Activated naive CD8-positive, alpha-beta T cell treated with anti-CD3 and anti-CD28 coated beads, Interleukin-2, amount 50 U/mL, for 24 hours (primary cell): ENCODE results near the gene GLOD5.

Source experiments
- ATAC-seq: fragments of 150-1000 bp; cut with Tn5 transposase; one replicate; pipeline ENCODE4 v1.10.0; 2021
- DNase-seq: peaks from one replicate; pipeline ENCODE4 v3.0.0; 2021
- H3K27ac Mint-ChIP-seq: one replicate; pipeline ENCODE4 v1.8.0; 2021; ENCODE audit warnings: mild to moderate bottlenecking, mixed read lengths
- H3K27me3 Mint-ChIP-seq: one replicate; pipeline ENCODE4 v1.8.0; 2021; ENCODE audit warnings: mixed read lengths
- H3K36me3 Mint-ChIP-seq: one replicate; pipeline ENCODE4 v1.8.0; 2021; ENCODE audit warnings: low read depth, mixed read lengths
- H3K4me1 Mint-ChIP-seq: one replicate; pipeline ENCODE4 v1.8.0; 2021; ENCODE audit warnings: mixed read lengths
- H3K4me3 Mint-ChIP-seq: one replicate; pipeline ENCODE4 v1.8.0; 2021; ENCODE audit warnings: mild to moderate bottlenecking, moderate library complexity, mixed read lengths
- H3K9me3 Mint-ChIP-seq: one replicate; pipeline ENCODE4 v1.8.0; 2021; ENCODE audit warnings: mixed read lengths

The GLOD5 gene

DNA sequence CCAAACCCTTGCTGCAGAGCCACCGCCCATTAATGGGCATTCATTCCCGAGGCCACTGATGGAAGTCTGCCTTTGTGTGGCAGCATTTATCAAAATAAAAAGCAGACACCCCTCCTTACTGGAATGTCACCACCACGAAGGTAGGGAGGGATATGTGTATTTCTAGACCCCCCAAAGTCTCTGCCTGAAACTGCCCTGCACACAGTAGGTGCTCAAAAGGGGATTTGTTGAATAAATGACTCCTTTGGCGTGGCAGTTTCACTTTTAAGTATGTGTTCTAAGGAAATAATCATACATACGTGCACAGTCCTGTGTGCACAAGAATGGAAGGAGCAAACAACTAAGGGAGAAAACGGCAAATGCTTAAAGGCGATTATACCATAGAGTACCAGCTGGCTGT, 23.6 kb upstream of the GLOD5 start:
- H3K4me1 Mint-ChIP-seq = peaks cover 20% of the 10 kb centered on the region
- H3K9me3 Mint-ChIP-seq = no peaks in the 10 kb centered on the region
- H3K27ac Mint-ChIP-seq = peak overlapping the region; percentile 98
- peak overlapping the region; percentile 99 for H3K4me3 Mint-ChIP-seq
- ATAC-seq (no peak), DNase-seq (no peak)
- H3K27me3 Mint-ChIP-seq = no peaks in the 10 kb centered on the region
- no peaks in the 10 kb centered on the region for H3K36me3 Mint-ChIP-seq

DNA sequence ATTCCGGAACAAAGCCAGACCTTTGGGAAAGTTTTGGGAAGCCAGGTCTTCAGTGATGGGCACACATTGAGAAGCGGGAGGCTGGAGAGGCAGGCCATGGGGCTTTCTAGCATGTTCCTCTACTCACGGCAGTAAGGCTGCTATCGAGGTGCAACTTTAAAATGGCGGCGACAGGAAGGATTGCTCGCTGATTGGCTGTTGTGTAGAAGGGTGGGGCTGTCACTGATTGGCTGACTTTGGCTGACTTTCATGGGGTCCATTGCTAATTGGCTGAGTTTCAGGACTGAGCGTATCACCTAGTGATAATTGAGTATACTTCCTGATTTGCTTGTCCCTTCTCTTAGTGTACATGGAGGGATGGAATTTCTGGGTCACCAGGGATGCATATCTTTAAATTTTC, 19.7 kb upstream of the GLOD5 start:
- Mint-ChIP-seq H3K27ac (no peak overlapping the region), H3K36me3 (no peaks in the 10 kb centered on the region), H3K9me3 (no peaks in the 10 kb centered on the region), H3K4me3 (no peak overlapping the region), H3K27me3 (no peaks in the 10 kb centered on the region), H3K4me1 (peaks cover 10% of the 10 kb centered on the region)
- no peak for DNase-seq
- no peak for ATAC-seq

DNA sequence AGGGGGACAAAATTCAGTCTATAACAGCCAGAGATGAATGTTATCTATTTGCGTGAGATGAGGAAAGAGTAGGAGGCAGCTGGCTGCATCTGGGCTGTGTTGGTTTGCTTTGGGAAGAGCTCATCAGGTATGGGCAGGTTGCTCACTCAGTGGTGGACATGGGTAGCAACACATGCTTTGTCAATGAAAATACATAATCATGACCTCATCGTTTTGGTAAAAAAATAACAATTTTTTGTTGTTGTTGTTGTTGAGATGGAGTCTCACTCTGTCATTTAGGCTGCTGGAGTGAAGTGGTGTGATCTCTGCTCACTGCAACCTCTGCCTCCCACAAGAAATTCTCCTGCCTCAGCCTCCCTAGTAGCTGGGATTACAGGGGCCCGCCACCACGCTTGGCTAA, 16.3 kb upstream of the GLOD5 start:
- no peaks in the 10 kb centered on the region for H3K9me3 Mint-ChIP-seq
- H3K27ac Mint-ChIP-seq = no peak overlapping the region
- DNase-seq (no peak), ATAC-seq (no peak)
- H3K36me3 Mint-ChIP-seq = no peaks in the 10 kb centered on the region
- H3K4me1 Mint-ChIP-seq = no peaks in the 10 kb centered on the region
- H3K4me3 Mint-ChIP-seq = no peak overlapping the region
- H3K27me3 Mint-ChIP-seq = no peaks in the 10 kb centered on the region

DNA sequence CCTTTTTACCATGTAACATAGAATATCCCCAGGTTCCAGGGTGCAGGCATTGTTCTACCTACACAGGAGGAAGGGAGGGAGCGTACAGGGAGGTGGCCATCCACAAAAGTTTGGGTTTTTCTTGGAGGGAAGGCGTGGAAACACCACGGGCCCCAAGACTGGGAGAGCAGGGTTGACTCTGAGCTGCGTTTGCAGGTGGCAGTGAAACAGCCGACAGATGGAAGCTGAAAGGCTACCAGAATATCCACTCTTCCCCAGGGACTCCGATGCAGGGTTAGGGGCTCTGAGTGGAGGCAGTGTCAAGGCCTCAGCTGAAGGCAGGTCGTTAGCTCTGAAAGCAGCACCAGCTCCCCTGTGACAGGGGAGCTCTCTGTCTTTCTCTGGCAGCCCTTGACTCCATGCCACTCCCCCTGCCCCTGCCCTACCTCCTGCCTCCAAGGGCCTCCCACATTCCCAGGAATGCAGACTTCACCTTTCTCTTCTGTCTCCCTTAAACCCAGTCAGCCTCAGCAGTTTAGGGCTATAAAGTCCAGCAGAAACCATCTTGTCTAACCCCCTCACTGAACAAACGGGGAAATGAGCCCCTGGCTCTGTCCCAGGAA, 14.0 kb upstream of the GLOD5 start:
- Mint-ChIP-seq H3K9me3 (no peaks in the 10 kb centered on the region), H3K4me3 (no peak overlapping the region), H3K36me3 (no peaks in the 10 kb centered on the region), H3K27ac (no peak overlapping the region), H3K4me1 (peaks cover 5% of the 10 kb centered on the region), H3K27me3 (no peaks in the 10 kb centered on the region)
- DNase-seq (no peak), ATAC-seq (no peak)

DNA sequence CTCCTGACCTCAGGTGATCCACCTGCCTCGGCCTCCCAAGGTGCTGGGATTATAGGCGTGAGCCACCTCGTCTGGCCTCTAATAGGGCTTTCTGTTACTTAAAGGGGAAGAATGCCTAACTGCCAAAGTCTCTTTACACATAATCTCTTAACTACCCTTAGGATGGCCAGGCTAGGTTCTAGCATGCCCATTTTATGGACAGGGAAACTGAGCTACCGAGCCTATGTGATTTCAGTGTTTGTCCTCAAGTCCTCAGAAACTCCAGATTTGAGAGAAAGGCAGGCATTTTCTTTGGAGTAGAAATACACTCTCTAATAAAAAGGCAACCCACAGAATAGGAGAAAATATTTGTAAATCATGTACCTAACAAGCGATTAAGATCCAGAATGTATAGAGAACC, 12.4 kb upstream of the GLOD5 start:
- Mint-ChIP-seq H3K9me3 (no peaks in the 10 kb centered on the region), H3K27me3 (no peaks in the 10 kb centered on the region), H3K4me1 (peaks cover 5% of the 10 kb centered on the region), H3K27ac (no peak overlapping the region), H3K4me3 (no peak overlapping the region), H3K36me3 (no peaks in the 10 kb centered on the region)
- DNase-seq (no peak), ATAC-seq (no peak)

DNA sequence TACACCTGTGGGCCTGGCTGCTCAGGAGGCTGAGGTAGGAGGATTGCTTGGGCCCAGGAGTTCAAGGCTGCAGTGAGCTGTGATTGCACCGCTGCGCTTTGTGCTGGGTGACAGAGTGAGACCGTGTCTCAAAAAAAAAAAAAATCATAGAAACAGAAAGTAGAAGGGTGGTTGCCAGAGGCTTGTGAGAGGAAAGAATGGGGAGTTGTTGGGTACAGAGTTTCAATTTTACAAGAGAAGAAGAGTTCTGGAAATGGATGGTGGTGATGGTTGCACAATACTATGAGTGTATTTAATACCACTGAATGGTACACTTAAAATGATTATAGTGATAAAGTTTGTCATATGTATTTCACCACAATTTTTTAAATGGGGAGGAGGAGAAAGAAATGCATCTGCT, 10.2 kb upstream of the GLOD5 start:
- H3K9me3 Mint-ChIP-seq = no peaks in the 10 kb centered on the region
- DNase-seq = no peak
- ATAC-seq = peak; percentile 66
- no peak overlapping the region for H3K27ac Mint-ChIP-seq
- H3K36me3 Mint-ChIP-seq = no peaks in the 10 kb centered on the region
- H3K4me1 Mint-ChIP-seq = peaks cover 5% of the 10 kb centered on the region
- no peak overlapping the region for H3K4me3 Mint-ChIP-seq
- H3K27me3 Mint-ChIP-seq = no peaks in the 10 kb centered on the region

DNA sequence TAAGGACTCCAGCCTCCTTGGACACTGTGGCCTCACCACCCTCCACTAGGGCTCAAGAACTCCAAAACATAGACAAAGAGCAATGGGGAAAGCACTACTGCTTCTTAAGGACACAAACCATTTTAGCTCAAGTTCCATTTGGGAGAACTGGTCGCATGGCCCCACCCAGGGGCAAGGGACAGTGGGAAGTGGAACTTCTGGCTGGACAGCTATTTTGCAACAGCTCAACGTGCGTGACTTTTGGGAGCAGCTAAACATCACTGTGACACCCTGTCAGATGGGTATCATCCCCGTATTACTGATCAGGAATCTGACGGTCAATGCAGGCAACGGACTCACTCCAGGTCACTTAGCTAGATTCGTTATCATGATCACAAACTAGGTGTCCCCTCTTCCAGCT, 9.0 kb upstream of the GLOD5 start:
- Mint-ChIP-seq H3K4me3 (no peak overlapping the region), H3K27me3 (no peaks in the 10 kb centered on the region), H3K9me3 (no peaks in the 10 kb centered on the region), H3K36me3 (no peaks in the 10 kb centered on the region), H3K27ac (no peak overlapping the region), H3K4me1 (peaks cover 5% of the 10 kb centered on the region)
- ATAC-seq (no peak), DNase-seq (no peak)

DNA sequence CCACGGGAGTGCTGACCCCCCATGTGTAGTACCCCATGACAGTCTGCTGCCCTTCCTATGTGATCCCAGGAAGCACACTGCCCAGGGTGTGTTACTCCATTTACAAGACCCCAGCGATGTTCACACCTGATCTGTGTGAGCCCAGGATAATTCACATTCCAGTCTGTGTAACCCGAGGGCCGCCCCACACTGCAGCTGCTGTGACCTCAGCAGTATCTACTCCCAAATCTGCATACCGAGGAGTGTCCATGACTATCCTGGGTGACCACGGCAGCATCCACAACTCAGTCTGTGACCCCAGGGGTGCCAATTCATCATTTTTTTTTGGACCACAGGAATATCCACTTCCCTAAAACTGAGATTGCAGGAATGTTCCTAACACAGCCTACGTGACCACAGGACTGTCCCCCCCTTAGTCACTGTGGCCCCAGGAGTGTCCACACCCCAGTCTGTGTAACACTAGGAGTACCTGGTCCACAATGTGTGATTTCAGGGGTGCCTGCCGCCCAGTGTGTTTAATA, 7.8 kb upstream of the GLOD5 start:
- Mint-ChIP-seq H3K4me1 (peaks cover 5% of the 10 kb centered on the region), H3K4me3 (no peak overlapping the region), H3K27ac (no peak overlapping the region), H3K36me3 (no peaks in the 10 kb centered on the region), H3K9me3 (no peaks in the 10 kb centered on the region), H3K27me3 (no peaks in the 10 kb centered on the region)
- ATAC-seq (no peak), DNase-seq (no peak)

DNA sequence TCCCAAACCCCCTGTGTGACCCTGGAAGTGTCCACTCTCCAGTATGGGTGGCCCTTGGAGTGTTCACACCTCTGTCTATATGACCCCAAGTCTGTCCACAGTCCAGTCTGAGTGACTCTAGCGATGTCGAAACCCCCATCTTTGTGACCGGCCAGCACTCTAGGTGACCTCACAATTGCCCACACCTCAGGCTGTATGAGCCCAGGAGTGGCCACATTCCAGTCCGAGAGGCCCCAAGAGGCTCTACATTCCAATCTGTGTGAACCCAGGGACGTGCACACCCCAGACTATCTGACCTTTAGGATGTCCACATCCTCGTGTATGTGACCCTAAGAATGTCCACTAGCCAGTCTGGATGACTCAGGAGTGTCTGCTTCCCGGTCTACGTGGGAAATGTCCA, 7.3 kb upstream of the GLOD5 start:
- H3K9me3 Mint-ChIP-seq = no peaks in the 10 kb centered on the region
- no peaks in the 10 kb centered on the region for H3K27me3 Mint-ChIP-seq
- peaks cover 5% of the 10 kb centered on the region for H3K4me1 Mint-ChIP-seq
- ATAC-seq = no peak
- H3K36me3 Mint-ChIP-seq = no peaks in the 10 kb centered on the region
- DNase-seq = no peak
- H3K27ac Mint-ChIP-seq = no peak overlapping the region
- H3K4me3 Mint-ChIP-seq = no peak overlapping the region

DNA sequence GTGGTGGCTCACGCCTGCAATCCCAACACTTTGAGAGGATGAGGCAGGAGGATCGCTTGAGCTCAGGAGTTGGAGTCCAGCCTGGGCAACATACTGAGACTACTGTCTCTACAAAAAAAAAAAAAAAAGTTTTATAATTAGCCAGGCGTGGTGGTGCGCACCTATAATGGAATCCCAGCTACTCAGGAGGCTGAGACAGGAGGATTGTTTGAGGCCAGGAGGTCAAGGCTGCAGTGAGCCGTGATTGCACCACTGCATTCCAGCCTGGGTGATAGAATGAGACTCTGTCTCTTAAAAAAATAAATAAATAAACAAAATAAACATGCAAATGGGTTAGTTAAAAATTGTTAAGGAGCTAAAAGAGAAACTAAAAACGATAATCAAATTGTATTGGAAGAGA, 7.7 kb downstream of the GLOD5 start:
- no peak for ATAC-seq
- H3K36me3 Mint-ChIP-seq = no peaks in the 10 kb centered on the region
- no peak for DNase-seq
- no peaks in the 10 kb centered on the region for H3K9me3 Mint-ChIP-seq
- no peaks in the 10 kb centered on the region for H3K27me3 Mint-ChIP-seq
- no peaks in the 10 kb centered on the region for H3K4me1 Mint-ChIP-seq
- no peak overlapping the region for H3K4me3 Mint-ChIP-seq
- H3K27ac Mint-ChIP-seq = no peak overlapping the region

DNA sequence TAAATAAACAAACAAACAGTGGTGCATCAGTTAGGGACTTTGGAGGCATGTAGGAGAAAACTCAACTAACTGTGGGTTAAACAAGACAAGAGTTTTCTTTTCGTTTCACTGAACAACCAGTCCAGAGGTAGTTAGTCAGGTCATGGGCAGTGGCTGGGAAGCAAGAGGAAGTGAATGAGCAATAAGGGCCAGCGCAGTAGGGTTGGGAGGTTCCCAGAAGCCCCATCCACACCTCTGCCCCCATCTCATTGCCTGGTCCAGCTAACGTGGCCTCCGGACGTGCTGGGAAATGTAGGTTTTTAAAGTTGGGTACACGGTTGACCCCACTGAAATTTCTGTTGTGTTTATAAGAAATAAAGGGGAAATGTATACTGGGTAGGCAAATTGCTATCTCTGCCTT, 8.7 kb downstream of the GLOD5 start:
- no peak overlapping the region for H3K27ac Mint-ChIP-seq
- ATAC-seq (no peak), DNase-seq (no peak)
- no peaks in the 10 kb centered on the region for H3K4me1 Mint-ChIP-seq
- H3K9me3 Mint-ChIP-seq = no peaks in the 10 kb centered on the region
- no peaks in the 10 kb centered on the region for H3K27me3 Mint-ChIP-seq
- no peaks in the 10 kb centered on the region for H3K36me3 Mint-ChIP-seq
- no peak overlapping the region for H3K4me3 Mint-ChIP-seq

DNA sequence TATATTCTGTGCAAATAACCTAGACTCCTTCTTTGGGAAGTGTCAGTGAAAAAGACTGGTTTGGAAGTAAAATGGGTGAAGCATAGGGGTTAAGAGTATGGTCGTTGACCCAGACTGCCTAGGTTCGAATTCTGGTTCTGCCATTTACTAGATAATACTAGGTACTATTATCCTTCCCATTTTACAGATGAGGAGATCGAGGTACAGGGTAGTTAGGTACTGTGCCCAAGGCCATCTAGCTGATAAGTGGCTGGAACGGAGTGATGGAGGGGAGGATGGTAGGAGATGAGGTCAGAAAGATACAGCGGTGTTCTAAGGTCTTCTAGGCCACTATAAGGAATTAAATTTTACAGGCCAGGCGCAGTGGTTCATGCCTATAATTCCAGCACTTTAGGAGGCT, 11.1 kb downstream of the GLOD5 start:
- no peak overlapping the region for H3K27ac Mint-ChIP-seq

DNA sequence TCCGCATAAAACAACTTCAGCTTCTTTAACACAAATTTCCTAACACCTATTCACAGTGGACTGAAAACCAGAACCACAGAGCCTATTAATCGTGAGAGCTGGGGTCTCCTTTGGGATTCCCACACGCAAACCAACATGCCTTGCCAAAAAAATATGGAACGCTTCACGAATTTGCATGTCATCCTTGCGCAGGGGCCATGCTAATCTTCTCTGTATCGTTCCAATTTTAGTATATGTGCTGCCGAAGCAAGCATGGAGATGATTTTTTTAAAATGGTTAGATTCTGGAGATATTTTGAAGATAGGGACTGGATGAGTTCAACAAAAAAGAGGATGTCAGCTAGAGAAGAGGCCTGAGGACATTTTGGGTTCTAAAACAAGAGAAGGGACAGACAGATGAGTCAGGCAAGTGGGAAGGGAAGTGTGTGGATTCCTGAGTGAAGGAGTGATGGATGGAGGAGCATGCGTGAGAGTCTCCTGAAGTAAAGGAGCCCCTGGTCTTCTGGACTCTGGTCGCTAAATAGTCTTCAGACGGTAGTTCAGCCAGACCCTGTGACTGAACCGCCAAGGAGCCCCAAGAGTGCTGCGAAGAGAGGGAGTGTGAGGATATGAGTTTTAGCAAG, 15.4 kb downstream of the GLOD5 start:
- ATAC-seq (no peak), DNase-seq (no peak)
- no peaks in the 10 kb centered on the region for H3K36me3 Mint-ChIP-seq
- H3K27ac Mint-ChIP-seq = no peak overlapping the region
- H3K27me3 Mint-ChIP-seq = no peaks in the 10 kb centered on the region
- H3K4me3 Mint-ChIP-seq = no peak overlapping the region
- no peaks in the 10 kb centered on the region for H3K4me1 Mint-ChIP-seq
- no peaks in the 10 kb centered on the region for H3K9me3 Mint-ChIP-seq

More for the DNA sequence above, 11.1 kb downstream of the GLOD5 start:
- ATAC-seq (no peak), DNase-seq (no peak)
- no peaks in the 10 kb centered on the region for H3K4me1 Mint-ChIP-seq
- no peaks in the 10 kb centered on the region for H3K9me3 Mint-ChIP-seq
- no peaks in the 10 kb centered on the region for H3K36me3 Mint-ChIP-seq
- H3K27me3 Mint-ChIP-seq = no peaks in the 10 kb centered on the region
- H3K4me3 Mint-ChIP-seq = no peak overlapping the region

DNA sequence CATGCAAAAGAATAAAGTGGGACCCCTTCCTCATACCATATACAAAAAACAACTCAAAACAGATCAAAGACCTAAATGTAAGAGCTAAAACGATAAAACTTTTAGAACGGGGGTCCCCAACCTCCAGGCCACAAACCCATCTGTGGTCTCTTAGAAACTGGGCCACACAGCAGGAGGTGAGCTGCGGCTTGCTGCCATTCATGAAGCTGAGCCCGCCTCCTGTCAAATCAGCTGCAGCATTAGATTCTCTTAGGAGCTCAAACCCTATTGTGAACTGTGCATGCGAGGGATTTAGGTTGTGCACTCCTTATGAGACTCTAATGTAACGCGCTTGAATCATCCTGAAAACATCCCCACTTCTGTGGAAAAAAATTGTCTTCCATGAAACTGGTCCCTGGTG, 17.9 kb downstream of the GLOD5 start:
- Mint-ChIP-seq H3K4me3 (no peak overlapping the region), H3K27ac (no peak overlapping the region), H3K9me3 (no peaks in the 10 kb centered on the region), H3K36me3 (no peaks in the 10 kb centered on the region), H3K27me3 (no peaks in the 10 kb centered on the region), H3K4me1 (no peaks in the 10 kb centered on the region)
- ATAC-seq = no peak
- no peak for DNase-seq

DNA sequence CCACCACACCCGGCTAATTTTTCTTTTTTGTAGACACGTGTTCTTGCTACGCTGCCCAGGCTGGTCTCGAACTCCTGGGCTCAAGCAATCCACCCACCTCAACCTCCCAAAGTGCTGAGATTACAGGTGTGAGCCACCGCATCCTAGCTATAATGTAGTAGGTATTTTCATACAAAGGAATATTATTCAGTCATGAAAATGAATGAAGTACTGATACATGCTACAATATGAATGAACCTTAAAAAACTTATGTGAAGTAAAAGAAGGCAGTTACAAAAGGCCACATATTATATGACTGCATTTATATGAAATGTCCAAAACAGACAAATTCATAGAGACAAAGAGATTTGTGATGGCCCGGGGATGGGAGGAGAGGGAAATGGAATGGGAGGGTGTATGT, 20.2 kb downstream of the GLOD5 start:
- Mint-ChIP-seq H3K27ac (no peak overlapping the region), H3K9me3 (no peaks in the 10 kb centered on the region), H3K27me3 (no peaks in the 10 kb centered on the region), H3K36me3 (no peaks in the 10 kb centered on the region), H3K4me1 (no peaks in the 10 kb centered on the region), H3K4me3 (no peak overlapping the region)
- DNase-seq (no peak), ATAC-seq (no peak)

DNA sequence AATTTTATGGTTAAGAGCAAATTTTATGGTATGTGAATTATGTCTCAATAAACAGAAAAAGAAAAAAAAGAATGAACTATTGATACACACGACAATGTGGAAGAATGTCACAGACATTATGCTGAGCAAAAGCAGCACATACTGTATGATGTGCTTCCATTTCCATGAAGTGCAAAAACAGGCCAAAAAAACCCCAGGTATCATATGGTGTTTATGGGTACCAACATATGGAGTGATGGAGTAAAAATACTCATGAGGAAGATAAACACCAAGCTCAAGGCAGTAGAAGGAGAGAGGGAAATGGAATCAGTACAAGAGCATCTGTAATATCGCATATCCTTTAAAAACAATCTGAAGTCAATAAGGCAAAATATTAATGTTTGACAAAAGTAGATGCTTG, 20.7 kb downstream of the GLOD5 start:
- no peak for DNase-seq
- Mint-ChIP-seq H3K27ac (no peak overlapping the region), H3K4me1 (no peaks in the 10 kb centered on the region), H3K36me3 (no peaks in the 10 kb centered on the region), H3K27me3 (peaks cover 4% of the 10 kb centered on the region), H3K4me3 (no peak overlapping the region), H3K9me3 (no peaks in the 10 kb centered on the region)
- ATAC-seq = no peak
